ENCODE data around the gene ZNF121.

ZNF121 gene

GRCh38 chr19:9538183-9539058 is 45.9 kb downstream of the ZNF121 start, which contains the start of gene ZNF426:
Gene ZNF426, minus strand, starts transcription at chr19:9538645. Its CDS starts 2,413 bp downstream, at chr19:9536232.
- DNase-seq: peak; percentile 89

- DNase-seq: no peak
Measured at GRCh38 chr19:9535934-9536333, 48.4 kb downstream of the ZNF121 start.

- DNase-seq: no peak
Measured at GRCh38 chr19:9531933-9532332, 52.4 kb downstream of the ZNF121 start.

- DNase-seq: no peak
Measured at GRCh38 chr19:9528757-9529336, 55.5 kb downstream of the ZNF121 start.

GRCh38 chr19:9523885-9524474 is 60.3 kb downstream of the ZNF121 start:
- DNase-seq: no peak
